ENCODE data around the gene PLCG1. TPM values are rescaled to one million over a fixed set of nuclear protein-coding genes. Genes with fewer than 3 reads are reported as not detected.

PLCG1 gene
- polyA plus RNA-seq, 6 donors from 2014 or later = 1.6 to 18.1 (median 8.0) TPM

DNA sequence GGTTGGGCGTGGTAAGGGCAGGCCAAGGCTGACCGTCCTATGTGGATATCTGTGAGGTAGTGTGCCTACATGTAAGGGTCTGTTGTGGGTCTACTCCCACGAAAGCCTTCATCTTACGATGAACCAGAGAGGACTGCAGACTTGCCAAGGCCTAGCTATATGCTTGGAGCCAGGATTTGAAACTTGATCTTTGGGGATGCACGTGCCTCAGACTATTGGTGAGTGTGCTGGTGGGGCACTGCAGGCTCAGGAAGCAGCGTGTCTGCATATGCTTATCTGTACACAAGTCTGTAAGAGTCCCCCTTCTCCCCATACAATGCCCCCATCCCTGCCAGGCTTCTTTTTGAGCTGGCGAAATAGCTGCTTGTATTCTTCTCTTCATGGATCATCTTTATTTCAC lies 17.9 kb downstream of the PLCG1 start:
- Mint-ChIP-seq H3K4me1 (peaks cover 66 to 86% (median 82%) of the 10 kb centered on the region in 3 donors), H3K36me3 (peaks cover under 1 to 11% of the 10 kb centered on the region in 2 donors), H3K4me3 (no peak overlapping the region), H3K9me3 (no peaks in the 10 kb centered on the region), H3K27ac (peak overlapping the region in 5 of 6 donors; percentile 42 to 98 (median 85)), H3K27me3 (peaks cover 0 to 10% (median 2%) of the 10 kb centered on the region in 3 donors)
- DNase-seq (no peak), ATAC-seq (ENCODE audit: low read depth in 2 of 2) (no peak)

DNA sequence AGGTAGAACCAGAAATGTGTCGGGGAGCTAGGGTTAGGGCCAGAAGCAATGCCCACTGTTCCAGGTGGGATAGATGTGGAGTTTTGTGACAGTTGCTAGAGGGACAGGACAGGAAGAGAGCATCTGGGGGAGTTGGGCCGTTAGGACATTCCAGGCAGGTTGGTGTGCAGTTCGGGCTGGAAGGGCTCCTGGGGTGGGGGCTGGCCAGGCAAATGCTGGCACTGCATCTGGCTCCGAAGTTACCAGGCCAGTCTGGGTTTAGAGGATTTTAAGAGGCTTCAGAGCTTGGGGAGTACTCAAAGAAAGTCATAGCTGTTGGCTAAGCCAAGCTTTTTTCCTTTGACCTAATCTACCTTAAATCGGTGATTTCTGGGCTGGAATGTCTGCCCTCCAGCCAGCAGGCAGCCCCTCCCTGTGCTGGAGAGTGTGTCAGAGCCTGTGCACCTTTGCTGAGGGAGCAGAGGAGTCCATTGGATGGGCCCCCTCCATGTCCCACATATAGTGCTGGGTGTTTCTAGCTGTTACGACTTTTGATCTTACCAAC lies 20.8 kb downstream of the PLCG1 start:
- peaks cover 8 to 22% (median 9%) of the 10 kb centered on the region in 3 donors for H3K27me3 Mint-ChIP-seq
- H3K9me3 Mint-ChIP-seq = no peaks in the 10 kb centered on the region
- ATAC-seq (ENCODE audit: low read depth in 2 of 2) = no peak
- H3K27ac Mint-ChIP-seq = peak overlapping the region; percentile 90 to 98 (median 96)
- DNase-seq = no peak
- H3K4me3 Mint-ChIP-seq = peak overlapping the region in 4 of 8 donors; percentile 66 to 83 (median 69)
- peaks cover 57 to 64% (median 63%) of the 10 kb centered on the region in 3 donors for H3K4me1 Mint-ChIP-seq
- peaks cover 10 to 23% of the 10 kb centered on the region in 2 donors for H3K36me3 Mint-ChIP-seq

DNA sequence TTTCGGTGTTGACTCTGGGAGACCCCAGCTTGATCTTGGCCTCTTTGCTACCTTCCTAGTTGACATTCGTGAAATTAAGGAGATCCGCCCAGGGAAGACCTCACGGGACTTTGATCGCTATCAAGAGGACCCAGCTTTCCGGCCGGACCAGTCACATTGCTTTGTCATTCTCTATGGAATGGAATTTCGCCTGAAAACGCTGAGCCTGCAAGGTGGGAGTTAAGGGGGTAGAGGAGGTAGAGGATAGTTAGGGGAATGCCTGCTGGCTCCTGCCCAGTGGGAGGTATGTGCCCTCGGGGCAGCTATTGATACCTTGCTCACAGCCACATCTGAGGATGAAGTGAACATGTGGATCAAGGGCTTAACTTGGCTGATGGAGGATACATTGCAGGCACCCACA lies 22.2 kb downstream of the PLCG1 start:
- H3K27ac Mint-ChIP-seq = peak overlapping the region in 5 of 6 donors; percentile 75 to 95 (median 83)
- H3K9me3 Mint-ChIP-seq = no peaks in the 10 kb centered on the region
- no peak for ATAC-seq (ENCODE audit: low read depth in 2 of 2)
- peaks cover 48 to 63% (median 58%) of the 10 kb centered on the region in 3 donors for H3K4me1 Mint-ChIP-seq
- peaks cover 19 to 37% of the 10 kb centered on the region in 2 donors for H3K36me3 Mint-ChIP-seq
- peaks cover 8 to 34% (median 14%) of the 10 kb centered on the region in 3 donors for H3K27me3 Mint-ChIP-seq
- no peak overlapping the region for H3K4me3 Mint-ChIP-seq
- no peak for DNase-seq

DNA sequence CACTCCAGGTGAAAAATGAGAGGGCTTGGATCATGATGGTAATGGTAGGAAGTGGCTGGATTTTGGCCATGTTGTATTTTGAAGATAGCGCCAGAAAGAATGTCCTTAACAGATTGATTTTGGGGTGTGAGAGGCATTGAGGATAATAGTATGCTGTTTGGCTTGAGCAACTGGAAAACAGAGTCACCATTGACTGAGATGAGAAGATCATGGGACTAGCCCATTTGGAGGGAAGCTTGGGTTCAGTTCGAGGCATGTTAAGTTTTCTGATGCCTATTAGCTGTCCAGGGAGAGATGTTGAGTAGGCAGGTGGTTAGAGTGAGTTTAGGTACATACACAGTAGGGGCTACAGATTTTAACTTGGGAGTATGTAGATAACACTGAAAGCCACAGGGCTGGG lies 23.3 kb downstream of the PLCG1 start:
- Mint-ChIP-seq H3K9me3 (no peaks in the 10 kb centered on the region), H3K36me3 (peaks cover 28 to 47% of the 10 kb centered on the region in 2 donors), H3K27me3 (peaks cover 8 to 36% (median 14%) of the 10 kb centered on the region in 3 donors), H3K4me3 (peak overlapping the region in 1 of 8 donors; percentile 26), H3K27ac (peak overlapping the region in 1 of 6 donors; percentile 95), H3K4me1 (peaks cover 38 to 58% (median 47%) of the 10 kb centered on the region in 3 donors)
- ATAC-seq (ENCODE audit: low read depth in 2 of 2) (no peak), DNase-seq (no peak)

DNA sequence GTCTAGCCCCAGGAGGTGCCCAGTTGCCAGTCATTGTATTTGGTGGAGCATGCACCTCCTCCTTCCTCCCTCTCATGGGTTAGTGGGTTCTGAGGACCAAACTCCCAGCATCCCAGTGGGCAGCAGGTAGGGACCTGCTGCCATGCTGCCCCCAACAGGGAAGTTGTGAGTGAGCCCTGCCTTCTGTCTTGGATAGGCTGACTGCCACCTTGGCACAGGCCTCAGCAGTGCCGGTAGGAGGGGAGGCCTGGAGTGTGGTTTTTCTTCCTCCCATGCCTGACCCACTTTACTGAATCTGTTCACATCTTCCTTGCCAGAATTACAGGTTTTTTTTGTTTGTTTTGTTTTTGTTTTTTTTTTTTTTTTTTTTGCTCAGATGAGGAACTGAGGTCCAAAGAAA lies 24.5 kb downstream of the PLCG1 start:
- ATAC-seq (ENCODE audit: low read depth in 2 of 2) = no peak
- Mint-ChIP-seq H3K4me1 (peaks cover 28 to 55% (median 40%) of the 10 kb centered on the region in 3 donors), H3K4me3 (peak overlapping the region in 2 of 8 donors; percentile 22 to 37), H3K9me3 (no peaks in the 10 kb centered on the region), H3K27ac (peak overlapping the region in 1 of 6 donors; percentile 62), H3K27me3 (peaks cover 8 to 36% (median 14%) of the 10 kb centered on the region in 3 donors), H3K36me3 (peaks cover 33 to 58% of the 10 kb centered on the region in 2 donors)
- no peak for DNase-seq

DNA sequence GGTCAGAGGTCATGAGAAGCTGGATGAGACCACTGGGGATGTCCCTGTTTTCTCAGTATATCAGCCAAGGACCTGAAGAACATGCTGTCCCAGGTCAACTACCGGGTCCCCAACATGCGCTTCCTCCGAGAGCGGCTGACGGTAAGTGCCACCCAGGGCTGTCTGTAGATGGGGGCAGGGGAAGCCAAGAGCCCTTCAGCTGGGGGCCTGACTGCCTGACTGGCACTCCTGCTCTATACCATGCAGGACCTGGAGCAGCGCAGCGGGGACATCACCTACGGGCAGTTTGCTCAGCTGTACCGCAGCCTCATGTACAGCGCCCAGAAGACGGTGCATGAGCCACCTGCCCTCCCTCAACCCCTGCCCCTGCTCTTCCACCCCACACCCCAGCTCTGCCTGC lies 25.1 kb downstream of the PLCG1 start:
- peaks cover 28 to 55% (median 40%) of the 10 kb centered on the region in 3 donors for H3K4me1 Mint-ChIP-seq
- ATAC-seq (ENCODE audit: low read depth in 2 of 2) = no peak
- H3K4me3 Mint-ChIP-seq = no peak overlapping the region
- DNase-seq = no peak
- peaks cover 8 to 36% (median 14%) of the 10 kb centered on the region in 3 donors for H3K27me3 Mint-ChIP-seq
- no peaks in the 10 kb centered on the region for H3K9me3 Mint-ChIP-seq
- peaks cover 37 to 63% of the 10 kb centered on the region in 2 donors for H3K36me3 Mint-ChIP-seq
- H3K27ac Mint-ChIP-seq = peak overlapping the region in 1 of 6 donors; percentile 62

DNA sequence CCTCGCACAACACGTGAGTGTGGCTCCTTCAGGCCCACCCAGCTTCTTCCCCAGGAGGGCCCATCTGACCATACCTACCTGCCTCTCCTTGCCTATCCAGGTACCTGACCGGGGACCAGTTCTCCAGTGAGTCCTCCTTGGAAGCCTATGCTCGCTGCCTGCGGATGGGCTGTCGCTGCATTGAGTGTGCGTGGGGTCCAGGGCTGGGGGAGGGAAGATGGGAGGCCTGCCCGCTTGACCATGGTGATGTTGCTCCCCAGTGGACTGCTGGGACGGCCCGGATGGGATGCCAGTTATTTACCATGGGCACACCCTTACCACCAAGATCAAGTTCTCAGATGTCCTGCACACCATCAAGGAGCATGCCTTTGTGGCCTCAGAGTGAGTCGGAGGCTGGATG lies 26.5 kb downstream of the PLCG1 start:
- DNase-seq (no peak), ATAC-seq (ENCODE audit: low read depth in 2 of 2) (no peak)
- Mint-ChIP-seq H3K27ac (no peak overlapping the region), H3K4me1 (peaks cover 24 to 44% (median 34%) of the 10 kb centered on the region in 3 donors), H3K36me3 (peaks cover 37 to 65% of the 10 kb centered on the region in 2 donors), H3K27me3 (peaks cover 8 to 36% (median 14%) of the 10 kb centered on the region in 3 donors), H3K4me3 (no peak overlapping the region), H3K9me3 (no peaks in the 10 kb centered on the region)

DNA sequence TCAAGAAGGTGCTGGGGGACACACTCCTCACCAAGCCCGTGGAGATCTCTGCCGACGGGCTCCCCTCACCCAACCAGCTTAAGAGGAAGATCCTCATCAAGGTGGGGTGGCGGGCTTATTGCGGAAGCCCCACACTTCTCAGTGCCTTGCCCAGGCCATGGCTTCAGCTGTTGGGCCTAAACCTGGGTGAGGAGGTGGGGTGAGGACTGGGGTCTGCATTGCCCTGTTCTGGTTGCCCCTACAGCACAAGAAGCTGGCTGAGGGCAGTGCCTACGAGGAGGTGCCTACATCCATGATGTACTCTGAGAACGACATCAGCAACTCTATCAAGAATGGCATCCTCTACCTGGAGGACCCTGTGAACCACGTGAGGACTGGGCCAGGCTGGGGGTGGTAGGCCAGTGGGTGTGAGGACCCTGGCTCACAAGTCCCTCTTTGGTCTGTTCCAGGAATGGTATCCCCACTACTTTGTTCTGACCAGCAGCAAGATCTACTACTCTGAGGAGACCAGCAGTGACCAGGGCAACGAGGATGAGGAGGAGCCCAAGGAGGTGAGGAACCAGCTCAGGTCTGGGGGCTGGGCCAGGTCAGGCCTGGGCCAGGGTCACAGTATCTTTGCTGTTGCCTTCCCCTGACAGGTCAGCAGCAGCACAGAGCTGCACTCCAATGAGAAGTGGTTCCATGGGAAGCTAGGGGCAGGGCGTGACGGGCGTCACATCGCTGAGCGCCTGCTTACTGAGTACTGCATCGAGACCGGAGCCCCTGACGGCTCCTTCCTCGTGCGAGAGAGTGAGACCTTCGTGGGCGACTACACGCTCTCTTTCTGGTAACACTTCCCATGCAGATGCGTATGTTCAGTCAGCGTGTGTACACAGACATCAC lies 27.9 kb downstream of the PLCG1 start:
- Mint-ChIP-seq H3K27ac (no peak overlapping the region), H3K27me3 (peaks cover 6 to 29% (median 14%) of the 10 kb centered on the region in 3 donors), H3K4me1 (peaks cover 15 to 31% (median 22%) of the 10 kb centered on the region in 3 donors), H3K36me3 (peaks cover 38 to 63% of the 10 kb centered on the region in 2 donors), H3K9me3 (no peaks in the 10 kb centered on the region), H3K4me3 (no peak overlapping the region)
- DNase-seq (no peak), ATAC-seq (ENCODE audit: low read depth in 2 of 2) (no peak)

- Mint-ChIP-seq H3K4me3 (peak overlapping the region in 1 of 8 donors; percentile 29), H3K36me3 (peaks cover 32 to 57% of the 10 kb centered on the region in 2 donors), H3K27me3 (peaks cover 0 to 27% (median 4%) of the 10 kb centered on the region in 3 donors)
Measured at GRCh38 chr20:41166201-41167117, 29.1 kb downstream of the PLCG1 start.

DNA sequence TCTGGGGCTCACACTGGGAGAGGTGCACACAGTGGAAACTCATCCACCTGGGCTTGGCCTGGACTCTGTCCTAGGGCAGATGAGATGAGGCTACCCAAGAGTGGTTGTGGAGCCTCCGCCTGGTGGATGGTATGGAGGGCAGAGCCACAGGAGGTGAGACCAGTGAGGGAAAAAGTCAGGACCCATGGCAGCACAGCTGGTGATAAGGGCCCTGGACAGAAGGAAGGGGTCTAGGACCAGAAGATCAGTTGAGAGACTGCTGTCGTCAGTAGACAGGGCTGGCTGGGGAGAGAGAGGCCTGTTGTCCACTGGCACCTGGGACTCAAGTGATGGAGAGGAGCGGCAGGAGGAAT lies 29.8 kb downstream of the PLCG1 start:
- H3K27me3 Mint-ChIP-seq = peaks cover 0 to 33% (median 4%) of the 10 kb centered on the region in 3 donors
- H3K4me3 Mint-ChIP-seq = peak overlapping the region in 1 of 8 donors; percentile 29
- no peak for ATAC-seq (ENCODE audit: low read depth in 2 of 2)
- H3K9me3 Mint-ChIP-seq = no peaks in the 10 kb centered on the region
- peak overlapping the region in 3 of 6 donors; percentile 39 to 89 (median 74) for H3K27ac Mint-ChIP-seq
- peaks cover 15 to 21% (median 19%) of the 10 kb centered on the region in 3 donors for H3K4me1 Mint-ChIP-seq
- DNase-seq = no peak
- H3K36me3 Mint-ChIP-seq = peaks cover 32 to 57% of the 10 kb centered on the region in 2 donors

More at GRCh38 chr20:41166201-41167117, 29.1 kb downstream of the PLCG1 start:
- Mint-ChIP-seq H3K27ac (peak overlapping the region in 2 of 6 donors; percentile 39 to 89), H3K4me1 (peaks cover 15 to 22% (median 21%) of the 10 kb centered on the region in 3 donors), H3K9me3 (no peaks in the 10 kb centered on the region)
- ATAC-seq (ENCODE audit: low read depth in 2 of 2) = no peak
- no peak for DNase-seq

DNA sequence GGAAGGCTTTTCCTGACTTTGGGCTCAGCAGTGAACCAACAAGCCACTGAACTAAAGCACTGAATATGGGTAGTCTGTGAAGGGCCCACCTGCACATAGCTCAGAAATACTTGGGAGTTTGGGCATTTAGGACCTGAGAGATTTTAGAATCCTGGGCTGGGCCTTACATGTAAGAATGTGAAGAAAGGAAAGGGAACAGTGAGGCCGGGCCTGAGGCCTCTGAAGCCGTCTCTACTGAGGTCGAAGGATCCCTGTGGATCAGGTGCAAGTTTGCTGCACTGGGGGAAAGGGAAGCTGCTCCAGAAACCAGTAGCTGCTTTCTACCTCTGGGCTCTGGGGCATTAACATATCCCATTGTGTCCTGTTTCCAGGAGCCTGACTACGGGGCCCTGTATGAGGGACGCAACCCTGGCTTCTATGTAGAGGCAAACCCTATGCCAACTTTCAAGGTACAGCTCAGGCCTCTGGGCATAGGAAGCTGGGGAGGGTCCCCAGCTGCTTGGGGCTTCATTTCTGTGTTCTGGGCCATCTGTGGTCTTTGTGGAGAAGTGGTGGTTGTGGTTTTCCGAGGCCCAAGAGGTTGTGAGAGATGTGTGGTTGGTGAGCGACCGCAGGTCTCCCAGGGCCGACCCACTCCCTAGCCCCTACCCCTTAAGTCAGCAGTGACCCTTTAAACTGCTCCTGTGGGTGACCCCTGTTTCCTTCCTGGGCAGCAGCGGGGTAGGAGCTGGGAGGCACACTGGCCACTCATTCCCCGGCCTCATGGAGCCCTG lies 30.3 kb downstream of the PLCG1 start:
- Mint-ChIP-seq H3K27me3 (peaks cover 0 to 33% (median 4%) of the 10 kb centered on the region in 3 donors), H3K4me3 (peak overlapping the region in 1 of 8 donors; percentile 25), H3K27ac (peak overlapping the region in 1 of 6 donors; percentile 39), H3K4me1 (peaks cover 15 to 21% (median 19%) of the 10 kb centered on the region in 3 donors), H3K9me3 (no peaks in the 10 kb centered on the region), H3K36me3 (peaks cover 32 to 57% of the 10 kb centered on the region in 2 donors)
- DNase-seq (no peak), ATAC-seq (ENCODE audit: low read depth in 2 of 2) (no peak)

Data from naive B cell (primary cell).